T1000 (cell line): ENCODE results near the gene MYBPC2.
A peak's percentile ranks its signal among the peaks of the same experiment; 100 is the strongest.
"Not testable (repeated sequence)": the region's sequence is repeated elsewhere in the genome, so short reads cannot be mapped to it uniquely, and the experiment has no call there.

ENCODE experiments used
- DNase-seq: peaks from one replicate; lab custom pipeline; 2025; ENCODE audit warnings: mixed read lengths; lab: John Stamatoyannopoulos, UW

Gene MYBPC2

GRCh38 chr19:50428772-50429463, 3.8 kb upstream of the MYBPC2 start:
- no peak for DNase-seq

GRCh38 chr19:50430888-50431342, 1.8 kb upstream of the MYBPC2 start:
- DNase-seq = no peak

- peak; percentile 52 for DNase-seq
Observed at GRCh38 chr19:50431343-50432220, 1.1 kb upstream of the MYBPC2 start.

- no peak for DNase-seq
Observed at GRCh38 chr19:50433201-50434180, 799 bp downstream of the MYBPC2 start.

GRCh38 chr19:50434525-50434924, 1.8 kb downstream of the MYBPC2 start:
- no peak for DNase-seq

GRCh38 chr19:50435221-50435620, 2.5 kb downstream of the MYBPC2 start:
- DNase-seq = no peak

GRCh38 chr19:50435627-50436026, 2.9 kb downstream of the MYBPC2 start:
- DNase-seq = no peak

GRCh38 chr19:50437862-50438449, 5.3 kb downstream of the MYBPC2 start:
- DNase-seq = no peak

- not testable (repeated sequence) for DNase-seq
Observed at GRCh38 chr19:50439130-50439529, 6.4 kb downstream of the MYBPC2 start.

GRCh38 chr19:50444059-50444458, 11.4 kb downstream of the MYBPC2 start:
- no peak for DNase-seq

- DNase-seq = no peak
Observed at GRCh38 chr19:50447053-50447452, 14.4 kb downstream of the MYBPC2 start.

GRCh38 chr19:50447750-50448149, 15.1 kb downstream of the MYBPC2 start:
- DNase-seq = no peak

GRCh38 chr19:50449236-50449899, 16.7 kb downstream of the MYBPC2 start:
- DNase-seq = no peak

GRCh38 chr19:50450369-50451222, 17.9 kb downstream of the MYBPC2 start:
- DNase-seq = no peak

- no peak for DNase-seq
Observed at GRCh38 chr19:50451223-50451534, 18.5 kb downstream of the MYBPC2 start.

- DNase-seq = no peak
Observed at GRCh38 chr19:50453243-50453642, 20.6 kb downstream of the MYBPC2 start.

GRCh38 chr19:50455992-50456391, 23.3 kb downstream of the MYBPC2 start:
- no peak for DNase-seq

- DNase-seq = no peak
Observed at GRCh38 chr19:50457300-50457699, 24.6 kb downstream of the MYBPC2 start.

GRCh38 chr19:50458396-50459066, 25.8 kb downstream of the MYBPC2 start:
- no peak for DNase-seq

GRCh38 chr19:50459067-50459456, 26.4 kb downstream of the MYBPC2 start:
- DNase-seq = no peak
